HCT116 (cell line): ENCODE data around the gene TTLL11. TPM values are rescaled to one million over a fixed set of nuclear protein-coding genes. Genes with fewer than 3 reads are reported as not detected.

Experiments used
- ATAC-seq: fragments of 200-7000 bp; cut with Tn5 transposase; 2 replicates; pipeline ENCODE4 v1.9.1; 2020; ENCODE audit warnings: mild to moderate bottlenecking, moderate library complexity
- BruUV-seq: library from RNA; stranded (reverse); fragments of 400-500 nt; replicated peaks from 2 replicates; lab custom pipeline; 2021; lab: Mats Ljungman, UMichigan
- CTCF ChIA-PET: fragments of 300-600 bp; sonication (Branson Sonifier 250); formaldehyde crosslinking; loops from one replicate; lab custom pipeline; 2021; ENCODE audit warnings: antibody characterized with exemption; lab: Charles Lee
- POLR2A ChIA-PET: fragments of 300-600, 350-600 bp; sonication (Branson Sonifier 250); formaldehyde crosslinking; loops from one replicate; lab custom pipeline; 2021; ENCODE audit warnings: antibody characterized with exemption; lab: Charles Lee
- RAD21 ChIA-PET, 2 experiments: fragments of 300-600 bp; sonication (Branson Sonifier 250); formaldehyde crosslinking; loops; one replicate each; lab custom pipeline; 2023; ENCODE audit warnings: low total read pairs in 2 of 2; ENCODE audit not compliant: uncharacterized antibody in 2 of 2, unreplicated experiment in 2 of 2, low non-redundant PET in 1 of 2; lab: Charles Lee
- DNase-seq: peaks from one replicate; pipeline ENCODE4 v3.0.0-alpha.2; 2010; ENCODE audit warnings: low read depth, low spot score
- H2AFZ ChIP-seq: fragments of 200-600 bp; shearing (Covaris generic), sonication (generic); 2 replicates; pipeline ENCODE4 v1.6.1; 2017; ENCODE audit warnings: low read depth, mixed run types, mixed read lengths, antibody characterized with exemption, low read length; ENCODE audit not compliant: poor library complexity, severe bottlenecking
- H3K27ac ChIP-seq: 2 replicates; pipeline ENCODE4 v1.5.1; 2012; ENCODE audit warnings: low read depth, low read length
- H3K27me3 ChIP-seq: fragments of 200-600 bp; sonication (generic); 2 replicates; pipeline ENCODE4 v1.6.1; 2016; ENCODE audit warnings: mixed run types, low read length, mixed read lengths; ENCODE audit not compliant: insufficient read depth
- H3K36me3 ChIP-seq, 2 experiments: fragments of 200-500 bp in 1 of 2; fragments of 200-600 bp in 1 of 2; sonication (Bioruptor generic) in 1 of 2; sonication (generic) in 1 of 2; 2 replicates each; pipeline versions ENCODE4 v1.5.1 to v1.6.1; 2014 to 2016; ENCODE audit warnings: low read length in 2 of 2, inconsistent platforms in 1 of 2, mixed read lengths in 1 of 2, mixed run types in 1 of 2; ENCODE audit not compliant: insufficient read depth in 2 of 2, control insufficient read depth in 1 of 2
- H3K4me1 ChIP-seq, 2 experiments: fragments of 200-600 bp in 1 of 2; sonication (generic) in 1 of 2; 2 replicates each; pipeline versions ENCODE4 v1.5.1 to v1.6.1; 2012 to 2017; ENCODE audit warnings: low read length in 2 of 2, inconsistent platforms in 1 of 2, mild to moderate bottlenecking in 1 of 2, mixed read lengths in 1 of 2, mixed run types in 1 of 2, moderate library complexity in 1 of 2; ENCODE audit not compliant: insufficient read depth in 2 of 2, control insufficient read depth in 1 of 2
- H3K4me2 ChIP-seq: fragments of 200-600 bp; sonication (generic); 2 replicates; pipeline ENCODE4 v1.6.1; 2017; ENCODE audit warnings: mixed run types, low read length, mixed read lengths
- H3K4me3 ChIP-seq, 2 experiments: fragments of 200-600 bp in 1 of 2; sonication (generic) in 1 of 2; replicated peaks in 1 of 2; 2 replicates each; pipeline ENCODE4 v1.5.1; 2011 to 2016; ENCODE audit warnings: low read length in 2 of 2, control low read depth in 1 of 2, low read depth in 1 of 2, mild to moderate bottlenecking in 1 of 2, mixed read lengths in 1 of 2, mixed run types in 1 of 2
- H3K79me2 ChIP-seq: fragments of 200-600 bp; sonication (generic); 2 replicates; pipeline ENCODE4 v1.6.1; 2017; ENCODE audit warnings: mild to moderate bottlenecking, mixed run types, low read length, moderate library complexity, mixed read lengths; ENCODE audit not compliant: insufficient read depth
- H3K9ac ChIP-seq: fragments of 200-600 bp; sonication (generic); 2 replicates; pipeline ENCODE4 v1.6.1; 2016; ENCODE audit warnings: low read length, mixed read lengths
- H3K9me2 ChIP-seq: fragments of 200-600 bp; sonication (generic), shearing (Covaris generic); 2 replicates; pipeline ENCODE4 v1.6.1; 2017; ENCODE audit warnings: mixed run types, mild to moderate bottlenecking, moderate library complexity; ENCODE audit not compliant: insufficient read depth
- H3K9me3 ChIP-seq, 2 experiments: fragments of 200-500 bp in 1 of 2; fragments of 200-600 bp in 1 of 2; sonication (Bioruptor generic) in 1 of 2; sonication (generic) in 1 of 2; 2 replicates each; pipeline ENCODE4 v1.6.1; 2014 to 2017; ENCODE audit warnings: low read length in 2 of 2, mixed read lengths in 2 of 2, inconsistent platforms in 1 of 2, low read depth in 1 of 2, mild to moderate bottlenecking in 1 of 2, mixed run types in 1 of 2, moderate library complexity in 1 of 2; ENCODE audit not compliant: control insufficient read depth in 1 of 2, insufficient read depth in 1 of 2
- H4K20me1 ChIP-seq: fragments of 200-600 bp; sonication (generic), shearing (Covaris generic); 2 replicates; pipeline ENCODE4 v1.6.1; 2017; ENCODE audit warnings: mixed run types, mild to moderate bottlenecking, moderate library complexity; ENCODE audit not compliant: insufficient read depth
- ATF3 ChIP-seq: IDR thresholded peaks from 2 replicates; pipeline ENCODE4 v1.6.1; 2012
- CBX3 ChIP-seq: IDR thresholded peaks from 2 replicates; pipeline ENCODE4 v1.6.1; 2012; ENCODE audit warnings: low read depth
- CEBPB ChIP-seq: IDR thresholded peaks from 2 replicates; pipeline ENCODE4 v1.6.1; 2012; ENCODE audit warnings: low read depth
- CTCF ChIP-seq, 3 experiments: fragments of 200-600 bp in 1 of 3; sonication (generic) in 1 of 3; IDR thresholded peaks in 2 of 3; conservative IDR thresholded peaks in 1 of 3; 2 replicates each; pipeline ENCODE4 v1.5.1; 2012 to 2017; ENCODE audit warnings: low read depth in 2 of 3, low read length in 2 of 3, antibody characterized with exemption in 1 of 3, borderline replicate concordance in 1 of 3, control low read depth in 1 of 3, mild to moderate bottlenecking in 1 of 3, mixed read lengths in 1 of 3, mixed run types in 1 of 3, moderate library complexity in 1 of 3; ENCODE audit not compliant: insufficient read depth in 1 of 3
- ELF1 ChIP-seq: IDR thresholded peaks from 2 replicates; pipeline ENCODE4 v1.6.1; 2012; ENCODE audit warnings: low read depth, borderline replicate concordance
- EZH2phosphoT487 ChIP-seq: fragments of 200-600 bp; IDR thresholded peaks from 2 replicates; pipeline ENCODE4 v1.6.1; 2018; ENCODE audit warnings: antibody characterized with exemption, borderline replicate concordance
- FOSL1 ChIP-seq: IDR thresholded peaks from 2 replicates; pipeline ENCODE4 v1.6.1; 2012; ENCODE audit warnings: low read depth
- JUND ChIP-seq: IDR thresholded peaks from 2 replicates; pipeline ENCODE4 v1.6.1; 2012
- MAX ChIP-seq: IDR thresholded peaks from 2 replicates; pipeline ENCODE4 v1.6.1; 2012
- POLR2A ChIP-seq: IDR thresholded peaks from 2 replicates; pipeline ENCODE4 v1.7.0; 2011; ENCODE audit warnings: borderline replicate concordance; ENCODE audit not compliant: insufficient read depth, insufficient read length; ENCODE audit errors: extremely low read depth
- POLR2AphosphoS5 ChIP-seq: IDR thresholded peaks from 2 replicates; pipeline ENCODE4 v1.6.1; 2011; ENCODE audit warnings: mild to moderate bottlenecking, low read depth, low read length, moderate library complexity
- RAD21 ChIP-seq: IDR thresholded peaks from 2 replicates; pipeline ENCODE4 v1.6.1; 2012; ENCODE audit warnings: low read depth, mild to moderate bottlenecking
- REST ChIP-seq: IDR thresholded peaks from 2 replicates; pipeline ENCODE4 v1.6.1; 2012; ENCODE audit warnings: low read depth
- SIN3A ChIP-seq: IDR thresholded peaks from 2 replicates; pipeline ENCODE4 v1.6.1; 2012; ENCODE audit warnings: low read depth
- SP1 ChIP-seq: IDR thresholded peaks from 2 replicates; pipeline ENCODE4 v1.6.1; 2012; ENCODE audit warnings: low read depth
- TCF7L2 ChIP-seq: IDR thresholded peaks from 2 replicates; pipeline ENCODE4 v1.7.0; 2011; ENCODE audit warnings: borderline replicate concordance, inconsistent platforms; ENCODE audit not compliant: insufficient read depth, insufficient read length; ENCODE audit errors: extremely low read depth
- YY1 ChIP-seq: IDR thresholded peaks from 2 replicates; pipeline ENCODE4 v1.6.1; 2011; ENCODE audit warnings: low read length, low read depth, moderate library complexity, mild to moderate bottlenecking; ENCODE audit not compliant: insufficient replicate concordance; ENCODE audit errors: extremely low read depth
- ZBTB33 ChIP-seq: IDR thresholded peaks from 2 replicates; pipeline ENCODE4 v1.6.1; 2011; ENCODE audit warnings: mild to moderate bottlenecking, low read length, moderate library complexity; ENCODE audit not compliant: insufficient replicate concordance; ENCODE audit errors: extremely low read depth
- ZFX ChIP-seq: fragments of 450-650 bp; IDR thresholded peaks from 2 replicates; pipeline ENCODE4 v1.6.1; 2017
- ZNF274 ChIP-seq: fragments of 200-500 bp; sonication (Bioruptor generic); IDR thresholded peaks from 2 replicates; pipeline ENCODE4 v1.6.1; 2014; ENCODE audit warnings: mild to moderate bottlenecking, low read depth, low read length, inconsistent platforms
- intact Hi-C: fragments of 100-400 bp; cut with micrococcal nuclease; formaldehyde crosslinking; loops from 2 replicates; pipeline ENCODE4 v1.10.0; 2022
- total RNA-seq: library from RNA; stranded (reverse); gene quantifications from one replicate; pipeline ENCODE4 v1.2.1, GENCODE V29; 2021; ENCODE audit not compliant: unreplicated experiment

TTLL11 gene
- total RNA-seq, 1 experiment from 2014 or later: 2.2 TPM

GRCh38 chr9:122107291-122107805 is 14.2 kb upstream of the TTLL11 start:
- Histone ChIP-seq H3K9me2 (no peaks in the 10 kb centered on the region), H3K4me2 (no peak overlapping the region), H3K36me3 (no peaks in the 10 kb centered on the region)
- TF ChIP-seq SP1: no peak
- no peak for TF ChIP-seq ATF3
- TF ChIP-seq JUND: no peak
- no peak for TF ChIP-seq SIN3A
- no peak for TF ChIP-seq ZBTB33
- TF ChIP-seq MAX: no peak
- no peak for TF ChIP-seq FOSL1
- no peak for TF ChIP-seq ZNF274
- no peak for TF ChIP-seq EZH2phosphoT487
- TF ChIP-seq CEBPB: no peak
- TF ChIP-seq POLR2AphosphoS5: no peak
- no peak for TF ChIP-seq RAD21
- no peak for TF ChIP-seq CBX3
- no peak for TF ChIP-seq ZFX
- no peak for TF ChIP-seq POLR2A
- no peak for TF ChIP-seq REST
- no peak for TF ChIP-seq TCF7L2
- TF ChIP-seq YY1: no peak
- no peak for TF ChIP-seq ELF1
- TF ChIP-seq CTCF (IDR thresholded peaks at IDR 0.05 in 2 of 3, conservative IDR thresholded peaks at IDR 0.05 in 1 of 3; ENCODE audit: borderline replicate concordance in 1 of 3, insufficient read depth in 1 of 3, low read depth in 2 of 3, low read length in 2 of 3): no peak
- TF ChIP-seq, all 23 proteins: peak for 0
- no peak overlapping the region for H2AFZ ChIP-seq
- no TSS peak for BruUV-seq
- no peak overlapping the region for H3K4me3 ChIP-seq
- H4K20me1 ChIP-seq: no peaks in the 10 kb centered on the region
- peaks cover 0 to 3% of the 10 kb centered on the region in 2 experiments; a peak in 1 of 4 replicates for H3K9me3 ChIP-seq
- CTCF ChIA-PET: interaction anchor here (1.4 to 2.0 kb wide), 2 partner anchors 8 to 15 kb away, joined by 4 to 11 read pairs; no protein-coding TSS in a partner anchor
- H3K27ac ChIP-seq: no peak overlapping the region
- no peak for ATAC-seq
- DNase-seq: no peak
- no peaks in the 10 kb centered on the region for H3K27me3 ChIP-seq
- no peaks in the 10 kb centered on the region for H3K4me1 ChIP-seq
- H3K79me2 ChIP-seq: no peaks in the 10 kb centered on the region
- POLR2A ChIA-PET: no interaction called here
- intact Hi-C loops: no loop called here
- RAD21 ChIA-PET: no interaction called here
- H3K9ac ChIP-seq: no peak overlapping the region
